ENCODE results near the gene PLXND1. TPM values are rescaled to one million over a fixed set of nuclear protein-coding genes. Genes with fewer than 3 reads are reported as not detected.

PLXND1 gene
- total RNA-seq, 1 experiment from 2014 or later, result 47.3 TPM

- Histone ChIP-seq H2AFZ (ENCODE audit: low read depth, low read length, poor library complexity, severe bottlenecking) (no peak overlapping the region), H3K36me3 (ENCODE audit: control insufficient read depth in 1 of 2, insufficient read depth in 2 of 2, low read length in 2 of 2) (no peaks in the 10 kb centered on the region), H3K9me3 (ENCODE audit: control insufficient read depth in 1 of 2, insufficient read depth in 1 of 2, low read depth in 1 of 2, low read length in 2 of 2) (peaks cover 8 to 9% of the 10 kb centered on the region in 2 experiments; a peak in 2 of 4 replicates), H4K20me1 (ENCODE audit: insufficient read depth) (no peaks in the 10 kb centered on the region), H3K4me2 (ENCODE audit: low read length) (no peak overlapping the region), H3K27ac (ENCODE audit: low read depth, low read length) (no peak overlapping the region), H3K79me2 (ENCODE audit: insufficient read depth, low read length) (no peaks in the 10 kb centered on the region), H3K4me1 (ENCODE audit: control insufficient read depth in 1 of 2, insufficient read depth in 2 of 2, low read length in 2 of 2) (peaks cover 2 to 23% of the 10 kb centered on the region in 2 experiments; a peak in 3 of 4 replicates), H3K9ac (ENCODE audit: low read length) (no peak overlapping the region), H3K9me2 (ENCODE audit: insufficient read depth) (no peaks in the 10 kb centered on the region), H3K4me3 (replicated peaks in 1 of 2; ENCODE audit: low read depth in 1 of 2, low read length in 2 of 2) (no peak overlapping the region), H3K27me3 (ENCODE audit: insufficient read depth, low read length) (no peaks in the 10 kb centered on the region)
- ChIA-PET CTCF (interaction anchor here (1.0 kb wide), 1 partner anchor 142 kb away, joined by 3 read pairs; no protein-coding TSS in a partner anchor), RAD21 (ENCODE audit: low non-redundant PET in 1 of 2, low total read pairs in 2 of 2, uncharacterized antibody in 2 of 2, unreplicated experiment in 2 of 2) (no interaction called here), POLR2A (no interaction called here)
- TF ChIP-seq MAX (IDR thresholded peaks at IDR 0.05), result no peak
- no peak for TF ChIP-seq EZH2 (IDR thresholded peaks at IDR 0.05)
- TF ChIP-seq SIN3A (IDR thresholded peaks at IDR 0.05; ENCODE audit: low read depth), result no peak
- no peak for TF ChIP-seq ATF3 (IDR thresholded peaks at IDR 0.05)
- no peak for TF ChIP-seq ZNF274 (IDR thresholded peaks at IDR 0.05; ENCODE audit: low read depth, low read length)
- TF ChIP-seq SP1 (IDR thresholded peaks at IDR 0.05; ENCODE audit: low read depth), result no peak
- TF ChIP-seq POLR2AphosphoS5 (IDR thresholded peaks at IDR 0.05; ENCODE audit: low read depth, low read length), result no peak
- TF ChIP-seq ELF1 (IDR thresholded peaks at IDR 0.05; ENCODE audit: borderline replicate concordance, low read depth), result no peak
- TF ChIP-seq TCF7L2 (IDR thresholded peaks at IDR 0.05; ENCODE audit: borderline replicate concordance, extremely low read depth, insufficient read depth, insufficient read length), result no peak
- no peak for TF ChIP-seq EZH2phosphoT487 (IDR thresholded peaks at IDR 0.05; ENCODE audit: borderline replicate concordance)
- TF ChIP-seq EGR1 (IDR thresholded peaks at IDR 0.05; ENCODE audit: low read depth), result no peak
- TF ChIP-seq CEBPB (IDR thresholded peaks at IDR 0.05; ENCODE audit: low read depth), result no peak
- no peak for TF ChIP-seq RAD21 (IDR thresholded peaks at IDR 0.05; ENCODE audit: low read depth)
- TF ChIP-seq ZBTB33 (IDR thresholded peaks at IDR 0.05; ENCODE audit: extremely low read depth, insufficient replicate concordance, low read length), result no peak
- TF ChIP-seq JUND (IDR thresholded peaks at IDR 0.05), result no peak
- no peak for TF ChIP-seq CBX3 (IDR thresholded peaks at IDR 0.05; ENCODE audit: low read depth)
- no peak for TF ChIP-seq SRF (IDR thresholded peaks at IDR 0.05; ENCODE audit: low read depth)
- ATAC-seq, result no peak
- intact Hi-C loops (cut with micrococcal nuclease), result no loop called here
- BruUV-seq (replicated peaks), result no TSS peak
- DNase-seq (ENCODE audit: low read depth, low spot score), result no peak
Observed at GRCh38 chr3:129632556-129632955, 26.1 kb upstream of the PLXND1 start.

All from HCT116 (cell line).